NB4 (cell line): ENCODE measurements around the gene FBN3.

ENCODE experiments used
- MAX ChIP-seq: IDR thresholded peaks from 2 replicates; pipeline ENCODE4 v1.6.1; 2011; ENCODE audit warnings: low read depth, low read length
- POLR2A ChIP-seq: IDR thresholded peaks from 2 replicates; pipeline ENCODE4 v1.6.1; 2011; ENCODE audit warnings: mild to moderate bottlenecking; ENCODE audit not compliant: insufficient read length; ENCODE audit errors: extremely low read depth
- TF ChIP-seq, protein P1 (sequence below): IDR thresholded peaks from one replicate; pipeline ENCODE4 v1.5.1; 2012; ENCODE audit warnings: low read depth, low read length

DNA sequence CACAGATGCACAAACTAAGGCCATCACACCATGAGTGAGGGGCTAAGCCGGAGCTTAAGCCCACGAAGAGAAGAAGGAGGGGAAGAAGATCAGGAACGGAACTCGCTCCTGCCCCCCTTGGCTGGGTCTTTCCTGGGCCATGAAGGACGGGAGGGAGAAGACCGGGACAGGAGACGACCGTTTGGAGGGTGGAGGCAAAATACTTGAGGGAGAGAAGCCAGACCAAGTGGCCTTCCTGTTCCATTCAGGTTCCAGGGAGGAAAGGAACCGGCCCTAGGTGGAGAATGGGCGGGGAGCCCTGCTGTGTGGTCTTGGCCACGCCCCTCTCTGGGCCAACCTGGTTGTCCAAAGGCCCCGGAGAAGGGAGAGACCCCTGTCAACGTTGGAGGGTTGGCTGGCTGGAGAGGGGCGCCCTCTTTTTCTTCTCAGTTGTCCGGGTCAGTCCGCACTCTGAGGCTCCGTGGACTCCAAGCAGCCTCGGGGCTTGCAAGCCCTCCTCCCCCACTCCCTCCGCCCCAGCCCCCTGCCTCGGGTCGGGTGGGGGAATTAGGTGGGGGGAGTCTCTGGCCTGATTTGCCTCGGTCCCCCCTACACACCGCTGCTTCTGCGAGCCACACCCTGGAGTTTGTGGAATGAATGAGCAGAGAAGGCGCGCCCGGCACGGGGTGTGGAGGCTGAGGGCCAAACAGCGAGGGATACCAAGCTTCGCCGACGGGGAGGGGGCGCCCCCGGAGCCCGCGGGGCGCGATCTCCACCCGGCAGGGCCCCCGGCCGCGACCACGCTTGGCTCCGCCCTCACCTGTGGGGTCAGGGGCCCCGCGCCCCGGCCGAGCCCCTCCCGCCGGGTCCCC lies 757 bp downstream of the FBN3 start:
- TF ChIP-seq, protein P1, sequence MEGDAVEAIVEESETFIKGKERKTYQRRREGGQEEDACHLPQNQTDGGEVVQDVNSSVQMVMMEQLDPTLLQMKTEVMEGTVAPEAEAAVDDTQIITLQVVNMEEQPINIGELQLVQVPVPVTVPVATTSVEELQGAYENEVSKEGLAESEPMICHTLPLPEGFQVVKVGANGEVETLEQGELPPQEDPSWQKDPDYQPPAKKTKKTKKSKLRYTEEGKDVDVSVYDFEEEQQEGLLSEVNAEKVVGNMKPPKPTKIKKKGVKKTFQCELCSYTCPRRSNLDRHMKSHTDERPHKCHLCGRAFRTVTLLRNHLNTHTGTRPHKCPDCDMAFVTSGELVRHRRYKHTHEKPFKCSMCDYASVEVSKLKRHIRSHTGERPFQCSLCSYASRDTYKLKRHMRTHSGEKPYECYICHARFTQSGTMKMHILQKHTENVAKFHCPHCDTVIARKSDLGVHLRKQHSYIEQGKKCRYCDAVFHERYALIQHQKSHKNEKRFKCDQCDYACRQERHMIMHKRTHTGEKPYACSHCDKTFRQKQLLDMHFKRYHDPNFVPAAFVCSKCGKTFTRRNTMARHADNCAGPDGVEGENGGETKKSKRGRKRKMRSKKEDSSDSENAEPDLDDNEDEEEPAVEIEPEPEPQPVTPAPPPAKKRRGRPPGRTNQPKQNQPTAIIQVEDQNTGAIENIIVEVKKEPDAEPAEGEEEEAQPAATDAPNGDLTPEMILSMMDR: no peak
- TF ChIP-seq POLR2A (no peak), MAX (no peak)
